ENCODE data around the gene TRIM67. TPM values are rescaled to one million over a fixed set of nuclear protein-coding genes. Genes with fewer than 3 reads are reported as not detected.

TRIM67 gene
- total RNA-seq, 1 donor from 2014 or later = not detected

Other genes with a start within 250 kb of the TRIM67 start
- 21.5 TPM for gene TTC13, start 183.2 kb upstream of the TRIM67 start, total RNA-seq
- 9.7 TPM for gene ARV1, start 183.0 kb upstream of the TRIM67 start, total RNA-seq
- gene FAM89A, start 121.8 kb upstream of the TRIM67 start, total RNA-seq = 47.5 TPM
- gene GNPAT, start 79.2 kb downstream of the TRIM67 start, total RNA-seq = 34.8 TPM
- gene EXOC8, start 175.8 kb downstream of the TRIM67 start, total RNA-seq = 9.9 TPM
- gene SPRTN, start 176.2 kb downstream of the TRIM67 start, total RNA-seq = 52.6 TPM